IMR-90 (cell line): ENCODE measurements around the gene CYS1. TPM values are rescaled to one million over a fixed set of nuclear protein-coding genes. Genes with fewer than 3 reads are reported as not detected.

Experiments used
- ATAC-seq: fragments of 200-7000 bp; cut with Tn5 transposase; 2 replicates; pipeline ENCODE4 v1.9.1; 2020; ENCODE audit warnings: low read depth, mild to moderate bottlenecking, moderate library complexity
- BruUV-seq: library from RNA; stranded (reverse); fragments of 400-500 nt; replicated peaks from 2 replicates; lab custom pipeline; 2021; lab: Mats Ljungman, UMichigan
- CTCF ChIA-PET: fragments of 300-600 bp; formaldehyde crosslinking; extraction: SDS; loops from one replicate; lab custom pipeline; 2021; ENCODE audit warnings: antibody characterized with exemption; lab: Yijun Ruan, JAX
- POLR2A ChIA-PET: fragments of 300-600 bp; sonication (Branson Sonifier 250); formaldehyde crosslinking; loops from one replicate; lab custom pipeline; 2022; ENCODE audit warnings: antibody characterized with exemption; ENCODE audit not compliant: unreplicated experiment; lab: Charles Lee
- DNase-seq: peaks from one replicate; pipeline ENCODE4 v3.0.0; 2013
- H2AFZ ChIP-seq: replicated peaks from 2 replicates; pipeline ENCODE3; 2013; ENCODE audit warnings: low read length, mild to moderate bottlenecking; ENCODE audit not compliant: poor library complexity
- H2AK5ac ChIP-seq: 2 replicates; pipeline ENCODE4 v1.6.1; 2013; ENCODE audit warnings: low read depth, low read length, inconsistent platforms
- H2AK9ac ChIP-seq: replicated peaks from 2 replicates; pipeline ENCODE3; 2013; ENCODE audit warnings: mild to moderate bottlenecking, low read depth, low read length, moderate library complexity; ENCODE audit not compliant: poor library complexity
- H2BK120ac ChIP-seq: 2 replicates; pipeline ENCODE4 v1.6.1; 2013; ENCODE audit warnings: low read depth, low read length, inconsistent platforms
- H2BK15ac ChIP-seq: 3 replicates; pipeline ENCODE4 v1.6.1; 2013; ENCODE audit warnings: low read depth, low read length, inconsistent platforms
- H2BK20ac ChIP-seq: 2 replicates; pipeline ENCODE4 v1.6.1; 2013; ENCODE audit warnings: low read depth, mild to moderate bottlenecking, inconsistent platforms, low read length, moderate library complexity
- H2BK5ac ChIP-seq: 2 replicates; pipeline ENCODE4 v1.6.1; 2013; ENCODE audit warnings: mild to moderate bottlenecking, low read depth, low read length, inconsistent platforms; ENCODE audit not compliant: poor library complexity, severe bottlenecking
- H3K14ac ChIP-seq: replicated peaks from 2 replicates; pipeline ENCODE4 v1.6.1; 2013; ENCODE audit warnings: low read depth, low read length, inconsistent platforms
- H3K18ac ChIP-seq: 2 replicates; pipeline ENCODE4 v1.6.1; 2013; ENCODE audit warnings: low read depth, low read length, control low read depth
- H3K23ac ChIP-seq: 2 replicates; pipeline ENCODE4 v1.6.1; 2013; ENCODE audit warnings: low read depth, low read length, inconsistent platforms
- H3K27ac ChIP-seq: 2 replicates; pipeline ENCODE4 v1.5.1; 2013; ENCODE audit warnings: mild to moderate bottlenecking, control low read depth, low read length; ENCODE audit not compliant: insufficient read depth
- H3K27me3 ChIP-seq: 2 replicates; pipeline ENCODE4 v1.6.1; 2013; ENCODE audit warnings: low read length; ENCODE audit not compliant: control insufficient read depth, insufficient read depth
- H3K36me3 ChIP-seq: 2 replicates; pipeline ENCODE4 v1.6.1; 2013; ENCODE audit warnings: low read length, mixed read lengths; ENCODE audit not compliant: control insufficient read depth, insufficient read depth
- H3K4ac ChIP-seq: 2 replicates; pipeline ENCODE4 v1.6.1; 2013; ENCODE audit warnings: low read depth, low read length, inconsistent platforms
- H3K4me1 ChIP-seq: 2 replicates; pipeline ENCODE4 v1.6.1; 2013; ENCODE audit warnings: low read length, mixed read lengths; ENCODE audit not compliant: control insufficient read depth, insufficient read depth
- H3K4me2 ChIP-seq: 2 replicates; pipeline ENCODE4 v1.6.1; 2013; ENCODE audit warnings: low read depth, mild to moderate bottlenecking, control low read depth, low read length, moderate library complexity
- H3K4me3 ChIP-seq: 2 replicates; pipeline ENCODE4 v1.5.1; 2013; ENCODE audit warnings: low read depth, mild to moderate bottlenecking, control low read depth, low read length, moderate library complexity; ENCODE audit not compliant: insufficient read depth
- H3K56ac ChIP-seq: 2 replicates; pipeline ENCODE4 v1.6.1; 2013; ENCODE audit warnings: low read length, inconsistent platforms; ENCODE audit not compliant: insufficient read depth; ENCODE audit errors: extremely low read depth
- H3K79me1 ChIP-seq, 2 experiments: 2 replicates each; pipeline ENCODE4 v1.6.1; 2013; ENCODE audit warnings: low read length in 2 of 2, inconsistent platforms in 1 of 2, low read depth in 1 of 2
- H3K9ac ChIP-seq: 2 replicates; pipeline ENCODE4 v1.6.1; 2013; ENCODE audit warnings: low read depth, low read length, control low read depth
- H3K9me1 ChIP-seq: 2 replicates; pipeline ENCODE4 v1.6.1; 2013; ENCODE audit warnings: low read length, inconsistent platforms; ENCODE audit not compliant: insufficient read depth
- H3K9me3 ChIP-seq: 2 replicates; pipeline ENCODE4 v1.6.1; 2013; ENCODE audit warnings: low read length; ENCODE audit not compliant: control insufficient read depth, insufficient read depth
- H4K20me1 ChIP-seq: 2 replicates; pipeline ENCODE4 v1.6.1; 2013; ENCODE audit warnings: low read length, inconsistent platforms; ENCODE audit not compliant: insufficient read depth
- H4K5ac ChIP-seq: 2 replicates; pipeline ENCODE4 v1.6.1; 2013; ENCODE audit warnings: mild to moderate bottlenecking, low read depth, low read length, control low read depth
- H4K8ac ChIP-seq, 2 experiments: 2 replicates each; pipeline ENCODE4 v1.6.1; 2013; ENCODE audit warnings: low read depth in 2 of 2, low read length in 2 of 2, control low read depth in 1 of 2, inconsistent platforms in 1 of 2
- H4K91ac ChIP-seq: 2 replicates; pipeline ENCODE4 v1.6.1; 2013; ENCODE audit warnings: low read depth, low read length, inconsistent platforms; ENCODE audit not compliant: insufficient read depth
- BHLHE40 ChIP-seq: fragments of 150-350 bp; IDR thresholded peaks from 2 replicates; pipeline ENCODE4 v1.6.1; 2016; ENCODE audit warnings: mild to moderate bottlenecking, low read depth, low read length
- CEBPB ChIP-seq: IDR thresholded peaks from 2 replicates; pipeline ENCODE4 v1.6.1; 2012; ENCODE audit warnings: low read depth, low read length, improper control_type of control experiment
- CHD1 ChIP-seq: IDR thresholded peaks from 2 replicates; pipeline ENCODE4 v1.6.1; 2012; ENCODE audit warnings: low read depth, low read length, improper control_type of control experiment
- CTCF ChIP-seq: conservative IDR thresholded peaks from 2 replicates; pipeline ENCODE4 v1.5.1; 2012; ENCODE audit warnings: mild to moderate bottlenecking, low read depth, low read length, improper control_type of control experiment
- ELK1 ChIP-seq: fragments of 150-350 bp; IDR thresholded peaks from 2 replicates; pipeline ENCODE4 v1.6.1; 2016; ENCODE audit warnings: low read depth, mild to moderate bottlenecking, low read length, moderate library complexity, borderline replicate concordance
- FOS ChIP-seq: fragments of 150-350 bp; IDR thresholded peaks from 2 replicates; pipeline ENCODE4 v1.6.1; 2016; ENCODE audit warnings: low read depth, low read length
- MAFK ChIP-seq: IDR thresholded peaks from 2 replicates; pipeline ENCODE4 v1.6.1; 2012; ENCODE audit warnings: low read depth, low read length, improper control_type of control experiment
- MAZ ChIP-seq: IDR thresholded peaks from 2 replicates; pipeline ENCODE4 v1.6.1; 2012; ENCODE audit warnings: low read depth, mild to moderate bottlenecking, low read length, improper control_type of control experiment, moderate library complexity, borderline replicate concordance
- MXI1 ChIP-seq: IDR thresholded peaks from 2 replicates; pipeline ENCODE4 v1.6.1; 2012; ENCODE audit warnings: low read depth, mild to moderate bottlenecking, low read length, moderate library complexity, borderline replicate concordance
- NFE2L2 ChIP-seq: fragments of 150-350 bp; IDR thresholded peaks from 2 replicates; pipeline ENCODE4 v1.6.1; 2016; ENCODE audit warnings: low read depth, mild to moderate bottlenecking, low read length
- POLR2A ChIP-seq: IDR thresholded peaks from 2 replicates; pipeline ENCODE4 v1.6.1; 2012; ENCODE audit warnings: mild to moderate bottlenecking, low read depth, low read length
- RAD21 ChIP-seq: IDR thresholded peaks from 2 replicates; pipeline ENCODE4 v1.6.1; 2012; ENCODE audit warnings: low read length, improper control_type of control experiment
- RCOR1 ChIP-seq: IDR thresholded peaks from 2 replicates; pipeline ENCODE4 v1.6.1; 2012; ENCODE audit warnings: mild to moderate bottlenecking, low read length, improper control_type of control experiment; ENCODE audit not compliant: insufficient replicate concordance
- RFX5 ChIP-seq: IDR thresholded peaks from 2 replicates; pipeline ENCODE4 v1.8.0; 2012; ENCODE audit warnings: low read depth, mild to moderate bottlenecking, low read length, moderate library complexity
- SMC3 ChIP-seq: fragments of 150-350 bp; IDR thresholded peaks from 2 replicates; pipeline ENCODE4 v1.6.1; 2016; ENCODE audit warnings: low read depth, mild to moderate bottlenecking, antibody characterized with exemption, low read length, moderate library complexity
- WGBS, 2 experiments: methylation state at CpG; one replicate each; pipeline versions ENCODE4 v1.1.5 to v1.1.7; 2013; ENCODE audit warnings: missing lambda C conversion rate in 2 of 2; ENCODE audit not compliant: insufficient read length in 1 of 2; ENCODE audit errors: extremely low coverage in 2 of 2; 5-methylcytosine and 5-hydroxymethylcytosine counted together
- dilution Hi-C: fragments of 300-500 bp; cut with HindIII; formaldehyde crosslinking; loops from one replicate; pipeline ENCODE4 v1.14.3; 2018; ENCODE audit warnings: low sequenced_read_pairs; ENCODE audit not compliant: unreplicated experiment
- in situ Hi-C: fragments of 300-500 bp; cut with MboI; formaldehyde crosslinking; loops from 3 replicates; pipeline ENCODE4 v1.14.3; 2019; ENCODE audit warnings: low sequenced_read_pairs, inconsistent platforms, mixed read lengths
- intact Hi-C: fragments of 100-400 bp; cut with micrococcal nuclease; formaldehyde crosslinking; loops from 2 replicates; pipeline ENCODE4 v1.10.0; 2022
- polyA plus RNA-seq, 3 experiments: library from polyadenylated mRNA; depleted of rRNA; stranded (reverse); fragments of >200 nt; gene quantifications; 2 replicates each; pipeline ENCODE4 v1.2.3, GENCODE V29; 2012; ENCODE audit warnings: low replicate concordance in 1 of 3
- total RNA-seq: library from RNA; depleted of rRNA; stranded (reverse); fragments of >200 nt; gene quantifications from 2 replicates; pipeline ENCODE4 v1.2.3, GENCODE V29; 2012
- TF ChIP-seq, protein P1 (sequence below): fragments of 150-350 bp; IDR thresholded peaks from 2 replicates; pipeline ENCODE4 v1.6.1; 2017; ENCODE audit warnings: mild to moderate bottlenecking, antibody characterized with exemption, low read length, low read depth

The CYS1 gene
- total and polyA plus RNA-seq, 2 of the 4 experiments (the other 2 are of a cell fraction): under 0.01 to 0.12 TPM

DNA sequence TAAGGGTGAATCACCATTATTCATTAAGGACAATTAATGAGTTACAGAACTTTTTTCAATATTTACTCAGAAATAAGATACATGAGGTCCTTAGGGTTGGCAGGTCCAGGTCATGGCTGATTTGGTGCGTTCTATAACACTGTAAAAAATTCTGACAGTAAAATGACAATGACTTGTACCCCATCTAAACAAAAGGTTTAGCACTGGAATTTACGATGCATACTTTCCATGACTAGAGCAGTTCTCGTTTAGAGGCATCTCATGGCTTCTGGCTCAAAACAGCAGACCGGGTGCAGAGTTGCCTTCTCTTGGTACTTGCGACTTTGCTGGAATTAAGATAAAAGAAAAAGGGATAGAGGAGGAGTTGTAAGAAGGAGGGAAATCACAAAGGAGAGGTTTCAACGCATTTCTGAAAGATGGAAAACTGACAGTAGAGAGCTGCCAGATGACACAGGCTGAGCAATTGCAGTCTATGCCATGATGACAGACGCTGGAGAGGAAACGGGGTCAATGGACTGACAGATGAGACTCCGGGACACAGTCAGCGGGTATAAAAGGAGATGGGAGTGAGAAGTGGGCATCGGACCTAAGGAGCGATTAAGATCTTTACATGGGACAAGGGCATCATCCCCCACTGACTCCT lies 4.1 kb upstream of the CYS1 start:
- H3K4me2 ChIP-seq: no peak overlapping the region
- no peak overlapping the region for H2BK20ac ChIP-seq
- dilution Hi-C loops: no loop called here
- H3K9me3 ChIP-seq: 0 out of 2 replicates have a peak, but pooled peaks cover 2% of the 10 kb centered on the region
- H2BK120ac ChIP-seq: no peak overlapping the region
- POLR2A ChIA-PET: no interaction called here
- no peak overlapping the region for H4K5ac ChIP-seq
- H2BK15ac ChIP-seq: no peak overlapping the region
- in situ Hi-C loops: no loop called here
- DNase-seq (no peak), ATAC-seq (no peak)
- no peak overlapping the region for H4K91ac ChIP-seq
- no peak overlapping the region for H2AK5ac ChIP-seq
- no peak overlapping the region for H3K27ac ChIP-seq
- peaks cover 63% of the 10 kb centered on the region for H3K27me3 ChIP-seq
- whole genome bisulfite sequencing, 2 experiments: 68% methylated on average over 5 of the region's 12 CpGs; no CpG with 5 or more reads in 1 of the 2 experiments
- BruUV-seq: no TSS peak
- CTCF ChIA-PET: interaction anchor here (1.7 kb wide), 1 partner anchor 13 kb away, joined by 8 read pairs; no protein-coding TSS in a partner anchor
- H2AFZ ChIP-seq: no peak overlapping the region
- intact Hi-C loops: no loop called here
- no peaks in the 10 kb centered on the region for H3K36me3 ChIP-seq
- H2BK5ac ChIP-seq: no peak overlapping the region
- no peak overlapping the region for H4K8ac ChIP-seq
- TF ChIP-seq NFE2L2: no peak
- TF ChIP-seq MAFK: no peak
- no peak for TF ChIP-seq MAZ
- TF ChIP-seq MXI1: no peak
- no peak for TF ChIP-seq RCOR1
- TF ChIP-seq SMC3: no peak
- TF ChIP-seq FOS: no peak
- TF ChIP-seq BHLHE40: no peak
- TF ChIP-seq RAD21: no peak
- TF ChIP-seq CTCF: no peak
- no peak for TF ChIP-seq ELK1
- TF ChIP-seq RFX5: no peak
- TF ChIP-seq CHD1: no peak
- TF ChIP-seq, protein P1, sequence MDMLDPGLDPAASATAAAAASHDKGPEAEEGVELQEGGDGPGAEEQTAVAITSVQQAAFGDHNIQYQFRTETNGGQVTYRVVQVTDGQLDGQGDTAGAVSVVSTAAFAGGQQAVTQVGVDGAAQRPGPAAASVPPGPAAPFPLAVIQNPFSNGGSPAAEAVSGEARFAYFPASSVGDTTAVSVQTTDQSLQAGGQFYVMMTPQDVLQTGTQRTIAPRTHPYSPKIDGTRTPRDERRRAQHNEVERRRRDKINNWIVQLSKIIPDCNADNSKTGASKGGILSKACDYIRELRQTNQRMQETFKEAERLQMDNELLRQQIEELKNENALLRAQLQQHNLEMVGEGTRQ: no peak
- TF ChIP-seq CEBPB: no peak
- TF ChIP-seq POLR2A: no peak
- H3K18ac ChIP-seq: no peak overlapping the region
- H3K9ac ChIP-seq: no peak overlapping the region
- no peaks in the 10 kb centered on the region for H3K9me1 ChIP-seq
- no peak overlapping the region for H2AK9ac ChIP-seq
- H3K23ac ChIP-seq: no peak overlapping the region
- no peak overlapping the region for H3K14ac ChIP-seq
- H3K4me3 ChIP-seq: no peak overlapping the region
- H3K4ac ChIP-seq: no peak overlapping the region
- H3K79me1 ChIP-seq: no peaks in the 10 kb centered on the region
- no peaks in the 10 kb centered on the region for H4K20me1 ChIP-seq
- no peak overlapping the region for H3K56ac ChIP-seq
- H3K4me1 ChIP-seq: no peaks in the 10 kb centered on the region
